Suppressor macrophage treated with lipopolysaccharide for 1 hour (primary cell): Measurements from ENCODE around the gene ZDHHC11.

ENCODE experiments used
- DNase-seq, 3 donors: peaks; one replicate each; pipeline ENCODE4 v3.0.0-alpha.2; 2020 to 2022

The ZDHHC11 gene

GRCh38 chr5:878125-878524 is 27.3 kb upstream of the ZDHHC11 start:
- DNase-seq = no peak

- DNase-seq = no peak
These were observed 25.9 kb upstream of the ZDHHC11 start for GRCh38 chr5:876398-877365.

- DNase-seq = no peak
These were observed 25.1 kb upstream of the ZDHHC11 start for GRCh38 chr5:875931-876330.

- no peak for DNase-seq
These were observed 22.5 kb upstream of the ZDHHC11 start for GRCh38 chr5:873328-873727.

- no peak for DNase-seq
These were observed 21.5 kb upstream of the ZDHHC11 start for GRCh38 chr5:872301-872700.

GRCh38 chr5:871596-872298 is 21.0 kb upstream of the ZDHHC11 start:
- no peak for DNase-seq

- no peak for DNase-seq
These were observed 20.2 kb upstream of the ZDHHC11 start for GRCh38 chr5:870956-871355.

- DNase-seq = no peak
These were observed 17.8 kb upstream of the ZDHHC11 start for GRCh38 chr5:868428-869135.

- no peak for DNase-seq
These were observed 16.6 kb upstream of the ZDHHC11 start for GRCh38 chr5:867300-867870.

GRCh38 chr5:865771-866170 is 15.0 kb upstream of the ZDHHC11 start:
- no peak for DNase-seq

- no peak for DNase-seq
These were observed 14.4 kb upstream of the ZDHHC11 start for GRCh38 chr5:865168-865521.

GRCh38 chr5:864492-865167 is 13.8 kb upstream of the ZDHHC11 start:
- DNase-seq = no peak

- DNase-seq = no peak
These were observed 12.5 kb upstream of the ZDHHC11 start for GRCh38 chr5:863244-863805.

- no peak for DNase-seq
These were observed 11.8 kb upstream of the ZDHHC11 start for GRCh38 chr5:862367-863243.

- DNase-seq = no peak
These were observed 10.9 kb upstream of the ZDHHC11 start for GRCh38 chr5:861442-862366.

- no peak for DNase-seq
These were observed 9.8 kb upstream of the ZDHHC11 start for GRCh38 chr5:860506-861150.

- no peak for DNase-seq
These were observed 9.1 kb upstream of the ZDHHC11 start for GRCh38 chr5:859798-860296.

GRCh38 chr5:859391-859790 is 8.6 kb upstream of the ZDHHC11 start:
- no peak for DNase-seq

- DNase-seq = no peak
These were observed 7.9 kb upstream of the ZDHHC11 start for GRCh38 chr5:858726-859125.
